HepG2 (cell line): ENCODE results near the gene NOS1AP. TPM values are rescaled to one million over a fixed set of nuclear protein-coding genes. Genes with fewer than 3 reads are reported as not detected.

ENCODE experiments used
- ASH2L ChIP-seq: fragments of 300-600, 200-600 bp; sonication (generic); IDR thresholded peaks from 2 replicates; pipeline ENCODE4 v1.7.0; 2017; ENCODE audit warnings: low read depth, mild to moderate bottlenecking, moderate library complexity, mixed read lengths, low read length; ENCODE audit not compliant: insufficient read length
- HDAC1 ChIP-seq: sonication (generic); formaldehyde crosslinking; IDR thresholded peaks from 2 replicates; pipeline ENCODE4 v1.5.1; 2020; ENCODE audit warnings: mild to moderate bottlenecking, missing genetic modification reagents
- ZFP90 ChIP-seq: sonication (generic); formaldehyde crosslinking; IDR thresholded peaks from 2 replicates; pipeline ENCODE4 v1.8.0; 2022; ENCODE audit warnings: missing genetic modification reagents, mild to moderate bottlenecking, inconsistent platforms, borderline replicate concordance
- ZMYM3 ChIP-seq: sonication (generic); formaldehyde crosslinking; IDR thresholded peaks from 2 replicates; pipeline ENCODE4 v1.5.1; 2020; ENCODE audit warnings: mild to moderate bottlenecking, missing genetic modification reagents
- polyA plus RNA-seq, 8 experiments: library from polyadenylated mRNA; depleted of rRNA in 3 of 8; stranded (reverse) in 7 of 8; unstranded in 1 of 8; fragments of >200 nt; fragmentation: Illumina TruSeq in 4 of 8; extraction: Trizol in 4 of 8; gene quantifications; 2 replicates each; pipeline versions ENCODE4 v1.2.1 to v1.2.3, GENCODE V29; 2011 to 2016; ENCODE audit warnings: low read depth in 4 of 8, missing spikeins in 1 of 8, mixed read lengths in 1 of 8; ENCODE audit not compliant: insufficient read depth in 1 of 8
- total RNA-seq, 5 experiments: library from RNA; depleted of rRNA; stranded (reverse); fragments of >200 nt; fragmentation: Illumina TruSeq; extraction: Trizol; gene quantifications; 2 replicates each; pipeline ENCODE4 v1.2.3, GENCODE V29; 2016; ENCODE audit warnings: low read depth in 1 of 5
- TF ChIP-seq, protein P1 (sequence below): IDR thresholded peaks from 2 replicates; pipeline ENCODE4 v1.6.1; 2016; ENCODE audit warnings: missing compliant biosample characterization, missing genetic modification reagents, borderline replicate concordance
- TF ChIP-seq, protein P2 (sequence below): IDR thresholded peaks from 2 replicates; pipeline ENCODE4 v1.4.0; 2020; ENCODE audit warnings: mild to moderate bottlenecking, missing genetic modification reagents
- TF ChIP-seq, protein P3 (sequence below): sonication (generic); formaldehyde crosslinking; conservative IDR thresholded peaks from 2 replicates; pipeline ENCODE4 v1.4.0; 2020; ENCODE audit warnings: mild to moderate bottlenecking, missing genetic modification reagents, moderate library complexity
- TF ChIP-seq, protein P4 (sequence below), 2 experiments: sonication (generic) in 1 of 2; formaldehyde crosslinking in 1 of 2; IDR thresholded peaks; 2 replicates each; pipeline versions ENCODE4 v1.6.1 to v1.9.0; 2014 to 2022; ENCODE audit warnings: antibody characterized with exemption in 1 of 2, borderline replicate concordance in 1 of 2, inconsistent platforms in 1 of 2, low read depth in 1 of 2, missing genetic modification reagents in 1 of 2

NOS1AP gene
- total and polyA plus RNA-seq, 2 of the 13 experiments (the other 11 are each of a cell fraction or from before 2014, with no cell fraction given): 2.0 to 3.3 TPM

DNA sequence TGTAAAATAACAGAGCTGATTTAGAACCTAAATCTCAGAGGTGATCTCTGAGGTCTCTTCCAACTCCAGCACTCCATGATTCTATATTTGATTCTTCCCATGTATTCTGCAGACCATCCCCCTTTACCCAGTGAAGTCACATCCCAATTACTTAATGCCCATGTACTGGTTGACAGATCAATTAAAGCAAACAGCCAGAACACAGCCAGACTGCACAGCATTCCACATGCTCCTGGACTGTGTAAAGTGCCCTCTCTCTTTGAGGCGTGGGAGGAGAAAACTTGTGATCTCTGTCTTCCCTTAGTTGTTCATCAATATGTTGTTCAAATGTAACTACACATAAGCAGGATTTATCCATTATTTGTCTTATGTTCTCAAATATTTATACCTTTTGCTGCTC is 18.1 kb downstream of the NOS1AP start (continued):
- TF ChIP-seq, protein P1, sequence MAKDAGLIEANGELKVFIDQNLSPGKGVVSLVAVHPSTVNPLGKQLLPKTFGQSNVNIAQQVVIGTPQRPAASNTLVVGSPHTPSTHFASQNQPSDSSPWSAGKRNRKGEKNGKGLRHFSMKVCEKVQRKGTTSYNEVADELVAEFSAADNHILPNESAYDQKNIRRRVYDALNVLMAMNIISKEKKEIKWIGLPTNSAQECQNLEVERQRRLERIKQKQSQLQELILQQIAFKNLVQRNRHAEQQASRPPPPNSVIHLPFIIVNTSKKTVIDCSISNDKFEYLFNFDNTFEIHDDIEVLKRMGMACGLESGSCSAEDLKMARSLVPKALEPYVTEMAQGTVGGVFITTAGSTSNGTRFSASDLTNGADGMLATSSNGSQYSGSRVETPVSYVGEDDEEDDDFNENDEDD (CRISPR knock-in tag): peak; percentile 20; the same call in 1 of the 2 replicates
- peak; percentile 16 for TF ChIP-seq ASH2L
- TF ChIP-seq, protein P2, sequence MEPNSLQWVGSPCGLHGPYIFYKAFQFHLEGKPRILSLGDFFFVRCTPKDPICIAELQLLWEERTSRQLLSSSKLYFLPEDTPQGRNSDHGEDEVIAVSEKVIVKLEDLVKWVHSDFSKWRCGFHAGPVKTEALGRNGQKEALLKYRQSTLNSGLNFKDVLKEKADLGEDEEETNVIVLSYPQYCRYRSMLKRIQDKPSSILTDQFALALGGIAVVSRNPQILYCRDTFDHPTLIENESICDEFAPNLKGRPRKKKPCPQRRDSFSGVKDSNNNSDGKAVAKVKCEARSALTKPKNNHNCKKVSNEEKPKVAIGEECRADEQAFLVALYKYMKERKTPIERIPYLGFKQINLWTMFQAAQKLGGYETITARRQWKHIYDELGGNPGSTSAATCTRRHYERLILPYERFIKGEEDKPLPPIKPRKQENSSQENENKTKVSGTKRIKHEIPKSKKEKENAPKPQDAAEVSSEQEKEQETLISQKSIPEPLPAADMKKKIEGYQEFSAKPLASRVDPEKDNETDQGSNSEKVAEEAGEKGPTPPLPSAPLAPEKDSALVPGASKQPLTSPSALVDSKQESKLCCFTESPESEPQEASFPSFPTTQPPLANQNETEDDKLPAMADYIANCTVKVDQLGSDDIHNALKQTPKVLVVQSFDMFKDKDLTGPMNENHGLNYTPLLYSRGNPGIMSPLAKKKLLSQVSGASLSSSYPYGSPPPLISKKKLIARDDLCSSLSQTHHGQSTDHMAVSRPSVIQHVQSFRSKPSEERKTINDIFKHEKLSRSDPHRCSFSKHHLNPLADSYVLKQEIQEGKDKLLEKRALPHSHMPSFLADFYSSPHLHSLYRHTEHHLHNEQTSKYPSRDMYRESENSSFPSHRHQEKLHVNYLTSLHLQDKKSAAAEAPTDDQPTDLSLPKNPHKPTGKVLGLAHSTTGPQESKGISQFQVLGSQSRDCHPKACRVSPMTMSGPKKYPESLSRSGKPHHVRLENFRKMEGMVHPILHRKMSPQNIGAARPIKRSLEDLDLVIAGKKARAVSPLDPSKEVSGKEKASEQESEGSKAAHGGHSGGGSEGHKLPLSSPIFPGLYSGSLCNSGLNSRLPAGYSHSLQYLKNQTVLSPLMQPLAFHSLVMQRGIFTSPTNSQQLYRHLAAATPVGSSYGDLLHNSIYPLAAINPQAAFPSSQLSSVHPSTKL: 0 out of 2 replicates have a peak, but pooled peaks have one; percentile 18
- TF ChIP-seq ZFP90 (CRISPR knock-in tag): no peak
- TF ChIP-seq ZMYM3: peak; percentile 17; the same call in 1 of the 2 replicates
- TF ChIP-seq, protein P3, sequence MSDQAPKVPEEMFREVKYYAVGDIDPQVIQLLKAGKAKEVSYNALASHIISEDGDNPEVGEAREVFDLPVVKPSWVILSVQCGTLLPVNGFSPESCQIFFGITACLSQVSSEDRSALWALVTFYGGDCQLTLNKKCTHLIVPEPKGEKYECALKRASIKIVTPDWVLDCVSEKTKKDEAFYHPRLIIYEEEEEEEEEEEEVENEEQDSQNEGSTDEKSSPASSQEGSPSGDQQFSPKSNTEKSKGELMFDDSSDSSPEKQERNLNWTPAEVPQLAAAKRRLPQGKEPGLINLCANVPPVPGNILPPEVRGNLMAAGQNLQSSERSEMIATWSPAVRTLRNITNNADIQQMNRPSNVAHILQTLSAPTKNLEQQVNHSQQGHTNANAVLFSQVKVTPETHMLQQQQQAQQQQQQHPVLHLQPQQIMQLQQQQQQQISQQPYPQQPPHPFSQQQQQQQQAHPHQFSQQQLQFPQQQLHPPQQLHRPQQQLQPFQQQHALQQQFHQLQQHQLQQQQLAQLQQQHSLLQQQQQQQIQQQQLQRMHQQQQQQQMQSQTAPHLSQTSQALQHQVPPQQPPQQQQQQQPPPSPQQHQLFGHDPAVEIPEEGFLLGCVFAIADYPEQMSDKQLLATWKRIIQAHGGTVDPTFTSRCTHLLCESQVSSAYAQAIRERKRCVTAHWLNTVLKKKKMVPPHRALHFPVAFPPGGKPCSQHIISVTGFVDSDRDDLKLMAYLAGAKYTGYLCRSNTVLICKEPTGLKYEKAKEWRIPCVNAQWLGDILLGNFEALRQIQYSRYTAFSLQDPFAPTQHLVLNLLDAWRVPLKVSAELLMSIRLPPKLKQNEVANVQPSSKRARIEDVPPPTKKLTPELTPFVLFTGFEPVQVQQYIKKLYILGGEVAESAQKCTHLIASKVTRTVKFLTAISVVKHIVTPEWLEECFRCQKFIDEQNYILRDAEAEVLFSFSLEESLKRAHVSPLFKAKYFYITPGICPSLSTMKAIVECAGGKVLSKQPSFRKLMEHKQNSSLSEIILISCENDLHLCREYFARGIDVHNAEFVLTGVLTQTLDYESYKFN (CRISPR knock-in tag): peak; percentile 48
- TF ChIP-seq, protein P4, sequence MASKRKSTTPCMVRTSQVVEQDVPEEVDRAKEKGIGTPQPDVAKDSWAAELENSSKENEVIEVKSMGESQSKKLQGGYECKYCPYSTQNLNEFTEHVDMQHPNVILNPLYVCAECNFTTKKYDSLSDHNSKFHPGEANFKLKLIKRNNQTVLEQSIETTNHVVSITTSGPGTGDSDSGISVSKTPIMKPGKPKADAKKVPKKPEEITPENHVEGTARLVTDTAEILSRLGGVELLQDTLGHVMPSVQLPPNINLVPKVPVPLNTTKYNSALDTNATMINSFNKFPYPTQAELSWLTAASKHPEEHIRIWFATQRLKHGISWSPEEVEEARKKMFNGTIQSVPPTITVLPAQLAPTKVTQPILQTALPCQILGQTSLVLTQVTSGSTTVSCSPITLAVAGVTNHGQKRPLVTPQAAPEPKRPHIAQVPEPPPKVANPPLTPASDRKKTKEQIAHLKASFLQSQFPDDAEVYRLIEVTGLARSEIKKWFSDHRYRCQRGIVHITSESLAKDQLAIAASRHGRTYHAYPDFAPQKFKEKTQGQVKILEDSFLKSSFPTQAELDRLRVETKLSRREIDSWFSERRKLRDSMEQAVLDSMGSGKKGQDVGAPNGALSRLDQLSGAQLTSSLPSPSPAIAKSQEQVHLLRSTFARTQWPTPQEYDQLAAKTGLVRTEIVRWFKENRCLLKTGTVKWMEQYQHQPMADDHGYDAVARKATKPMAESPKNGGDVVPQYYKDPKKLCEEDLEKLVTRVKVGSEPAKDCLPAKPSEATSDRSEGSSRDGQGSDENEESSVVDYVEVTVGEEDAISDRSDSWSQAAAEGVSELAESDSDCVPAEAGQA (IDR thresholded peaks at IDR 0.05; ENCODE audit: low read depth): no peak
- TF ChIP-seq, protein P4 (CRISPR knock-in tag; IDR thresholded peaks at IDR 0.05; ENCODE audit: borderline replicate concordance): no peak
- TF ChIP-seq HDAC1 (CRISPR knock-in tag): 0 out of 2 replicates have a peak, but pooled peaks have one; percentile 22
- TF ChIP-seq, all 625 proteins: peak for 16
